Stimulated activated naive CD8-positive, alpha-beta T cell treated with anti-CD3 and anti-CD28 coated beads, Interleukin-15, Interleukin-2, amounts not matched to agents 100 ng/mL and 50 ng/mL, for 24 hours (primary cell): ENCODE results near the gene FAM107B.
A peak's percentile ranks its signal among the peaks of the same experiment; 100 is the strongest.

ENCODE experiments used
- H3K27ac Mint-ChIP-seq: one replicate; pipeline ENCODE4 v1.8.0; 2021; ENCODE audit warnings: mild to moderate bottlenecking, mixed read lengths
- H3K27me3 Mint-ChIP-seq: one replicate; pipeline ENCODE4 v1.8.0; 2021; ENCODE audit warnings: mixed read lengths
- H3K36me3 Mint-ChIP-seq: one replicate; pipeline ENCODE4 v1.8.0; 2021; ENCODE audit warnings: low read depth, mixed read lengths
- H3K4me1 Mint-ChIP-seq: one replicate; pipeline ENCODE4 v1.8.0; 2021; ENCODE audit warnings: low read depth, mixed read lengths
- H3K4me3 Mint-ChIP-seq: one replicate; pipeline ENCODE4 v1.8.0; 2021; ENCODE audit warnings: mild to moderate bottlenecking, mixed read lengths
- H3K9me3 Mint-ChIP-seq: one replicate; pipeline ENCODE4 v1.8.0; 2021; ENCODE audit warnings: mixed read lengths

FAM107B gene

DNA sequence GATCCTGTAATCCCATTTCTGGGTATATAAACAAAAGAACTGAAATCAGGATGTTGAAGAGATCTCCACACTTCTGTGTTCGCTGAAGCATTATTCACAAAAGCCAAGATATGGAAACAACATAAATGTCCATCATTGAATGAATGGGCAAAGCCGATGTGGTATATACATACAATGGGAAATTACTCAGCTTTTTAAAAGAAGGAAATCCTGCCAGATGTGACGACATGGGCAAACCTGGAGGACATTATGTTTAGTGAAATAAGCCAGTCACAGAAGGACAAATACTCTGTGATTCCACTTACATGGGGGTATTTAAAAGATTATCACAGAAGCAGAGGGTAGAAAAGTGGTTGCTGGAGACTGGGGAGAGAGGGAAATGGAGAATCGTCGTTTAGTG lies 23.9 kb upstream of the FAM107B start:
- Mint-ChIP-seq H3K9me3 (no peaks in the 10 kb centered on the region), H3K27me3 (no peaks in the 10 kb centered on the region), H3K4me1 (peaks cover 9% of the 10 kb centered on the region), H3K27ac (no peak overlapping the region), H3K4me3 (no peak overlapping the region), H3K36me3 (no peaks in the 10 kb centered on the region)

DNA sequence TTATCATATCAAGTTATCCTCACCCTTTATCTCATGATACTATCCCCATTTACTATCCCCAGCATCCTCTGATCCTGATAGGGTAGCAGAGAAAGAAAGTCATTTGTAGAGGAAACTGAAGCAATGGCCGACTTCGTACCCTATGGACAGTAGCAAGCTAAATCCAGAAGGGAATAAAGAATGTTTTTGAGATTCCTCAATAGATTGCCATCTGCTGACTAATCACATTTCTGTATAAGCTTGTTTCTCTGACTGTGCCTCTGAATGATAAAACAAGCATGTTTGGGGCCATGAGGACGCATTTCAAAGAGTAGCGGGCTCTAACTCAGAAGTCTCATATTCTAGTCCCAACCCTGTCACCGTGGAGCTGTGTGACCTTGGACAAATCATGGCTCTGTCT lies 13.2 kb upstream of the FAM107B start:
- H3K36me3 Mint-ChIP-seq = no peaks in the 10 kb centered on the region
- no peak overlapping the region for H3K27ac Mint-ChIP-seq
- peaks cover under 1% of the 10 kb centered on the region for H3K4me1 Mint-ChIP-seq
- H3K9me3 Mint-ChIP-seq = peaks cover 5% of the 10 kb centered on the region
- H3K27me3 Mint-ChIP-seq = no peaks in the 10 kb centered on the region
- H3K4me3 Mint-ChIP-seq = no peak overlapping the region

DNA sequence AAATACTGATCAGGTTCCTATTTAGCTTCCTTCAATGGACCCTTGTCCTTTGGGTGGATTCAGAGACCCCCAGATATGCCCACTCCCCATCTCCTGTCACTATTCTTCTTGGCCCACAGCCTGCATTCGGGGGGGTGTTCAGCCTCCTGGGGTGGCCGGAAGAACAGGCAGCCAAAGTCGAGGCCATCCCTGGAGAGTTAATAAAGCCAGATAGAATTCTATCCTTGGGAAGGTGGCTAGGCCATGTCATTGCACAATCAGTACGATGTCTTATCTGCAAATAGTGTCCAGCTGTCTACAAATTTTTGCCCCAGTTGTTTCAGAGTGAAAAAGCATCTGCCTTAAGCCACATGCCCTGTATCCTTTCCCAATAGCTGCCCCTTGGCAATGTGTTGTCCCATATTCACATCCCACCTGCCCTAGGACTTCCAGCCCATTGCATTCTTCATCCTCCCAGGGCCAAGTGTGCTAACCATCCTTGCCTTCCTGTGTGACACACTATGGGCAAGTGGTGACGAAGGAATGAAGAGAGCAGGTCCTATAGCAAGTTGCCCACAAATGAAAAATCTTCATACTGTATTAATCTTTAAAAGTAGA lies 9.9 kb upstream of the FAM107B start:
- H3K4me3 Mint-ChIP-seq = no peak overlapping the region
- no peaks in the 10 kb centered on the region for H3K36me3 Mint-ChIP-seq
- H3K9me3 Mint-ChIP-seq = peaks cover 5% of the 10 kb centered on the region
- H3K27me3 Mint-ChIP-seq = no peaks in the 10 kb centered on the region
- no peak overlapping the region for H3K27ac Mint-ChIP-seq
- peaks cover 13% of the 10 kb centered on the region for H3K4me1 Mint-ChIP-seq

DNA sequence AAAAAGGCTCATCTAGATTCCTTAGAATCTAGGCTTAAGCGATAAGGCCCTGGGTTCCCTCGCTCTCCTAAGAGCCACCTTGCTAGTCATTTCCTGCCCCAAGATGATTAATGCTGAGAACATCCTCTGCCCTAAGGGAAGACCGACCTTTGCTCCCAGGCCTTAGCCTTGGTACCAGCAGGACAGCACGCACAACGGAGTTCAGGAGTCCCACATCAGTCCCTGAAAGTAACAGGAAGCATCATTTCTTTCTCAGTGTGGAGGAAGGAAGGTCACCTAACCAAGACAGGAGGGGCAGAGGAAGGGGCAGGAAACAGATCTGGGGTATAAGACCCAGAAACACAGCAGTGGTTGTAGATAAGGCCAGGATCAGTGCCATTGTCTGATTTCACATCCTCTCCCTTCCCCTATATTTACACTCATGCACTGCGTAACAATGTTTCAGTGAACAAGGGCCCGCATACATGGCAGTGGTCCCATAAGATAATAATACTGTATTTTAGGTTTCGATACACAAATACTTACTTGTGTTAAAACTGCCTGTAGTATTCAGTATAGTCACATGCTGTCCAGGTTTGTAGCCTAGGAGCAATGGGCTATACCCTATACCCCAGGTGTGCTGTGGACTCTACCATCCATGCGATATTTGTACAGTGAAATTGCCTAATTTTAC lies 8.1 kb upstream of the FAM107B start:
- Mint-ChIP-seq H3K9me3 (peaks cover 5% of the 10 kb centered on the region), H3K27ac (no peak overlapping the region), H3K4me3 (no peak overlapping the region), H3K36me3 (no peaks in the 10 kb centered on the region), H3K4me1 (peaks cover 13% of the 10 kb centered on the region), H3K27me3 (no peaks in the 10 kb centered on the region)

GRCh38 chr10:14781763-14782162 lies 7.1 kb upstream of the FAM107B start:
- Mint-ChIP-seq H3K4me1 (peaks cover 13% of the 10 kb centered on the region), H3K27me3 (no peaks in the 10 kb centered on the region), H3K4me3 (no peak overlapping the region), H3K9me3 (peaks cover 5% of the 10 kb centered on the region), H3K36me3 (no peaks in the 10 kb centered on the region), H3K27ac (no peak overlapping the region)

DNA sequence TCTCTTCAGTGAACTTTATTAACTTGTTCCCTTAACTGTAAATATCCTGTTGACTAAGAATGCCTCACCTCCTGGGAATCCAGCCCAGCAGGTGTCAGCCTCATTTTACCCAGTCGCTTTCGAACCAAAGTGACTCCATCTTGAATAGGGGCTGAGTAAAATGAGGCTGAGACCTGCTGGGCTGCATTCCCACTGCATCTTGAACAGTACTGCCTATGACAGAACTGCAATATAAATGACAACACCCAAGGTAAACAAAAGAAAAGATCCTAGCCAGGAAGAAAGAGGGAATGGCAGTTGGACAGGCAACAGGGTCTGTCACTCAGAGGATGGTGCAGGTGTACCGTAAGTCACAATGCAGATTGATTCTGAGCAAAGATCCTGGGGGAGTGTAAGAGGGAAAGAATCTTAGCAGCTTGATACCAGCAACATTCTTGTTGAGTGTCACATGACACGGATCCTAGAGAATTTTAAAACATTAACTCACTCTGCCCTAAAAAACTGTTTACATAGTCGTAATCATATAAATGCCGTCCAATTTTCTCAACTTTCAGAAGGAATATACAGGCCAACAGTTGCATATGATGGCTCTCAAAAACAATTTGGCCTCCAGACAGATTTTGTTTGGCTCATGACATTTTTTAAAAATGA lies 4.4 kb upstream of the FAM107B start:
- no peak overlapping the region for H3K4me3 Mint-ChIP-seq
- H3K9me3 Mint-ChIP-seq = no peaks in the 10 kb centered on the region
- no peaks in the 10 kb centered on the region for H3K27me3 Mint-ChIP-seq
- no peaks in the 10 kb centered on the region for H3K36me3 Mint-ChIP-seq
- H3K4me1 Mint-ChIP-seq = peaks cover 13% of the 10 kb centered on the region
- no peak overlapping the region for H3K27ac Mint-ChIP-seq

DNA sequence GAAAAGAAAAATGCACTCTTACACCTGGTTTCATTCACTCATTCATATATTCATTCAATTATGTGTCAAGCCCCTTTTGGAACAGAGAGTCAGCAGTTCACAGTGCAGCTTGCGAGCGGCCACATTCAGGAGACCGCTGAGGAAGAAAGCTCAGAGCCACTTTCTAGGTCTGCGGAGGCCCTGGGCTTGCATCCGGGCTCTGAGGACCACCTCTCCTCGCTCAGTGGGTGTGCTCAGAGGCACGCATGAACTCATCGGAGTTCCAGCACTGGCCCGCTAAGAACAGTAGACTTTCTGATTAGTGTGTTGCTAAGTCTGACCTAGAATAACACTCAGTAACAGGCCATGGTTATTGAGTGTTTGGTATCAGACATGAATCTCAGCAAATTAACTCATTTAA lies 1.8 kb upstream of the FAM107B start:
- Mint-ChIP-seq H3K27ac (no peak overlapping the region), H3K36me3 (no peaks in the 10 kb centered on the region), H3K4me3 (no peak overlapping the region), H3K9me3 (no peaks in the 10 kb centered on the region), H3K4me1 (peaks cover under 1% of the 10 kb centered on the region), H3K27me3 (no peaks in the 10 kb centered on the region)

DNA sequence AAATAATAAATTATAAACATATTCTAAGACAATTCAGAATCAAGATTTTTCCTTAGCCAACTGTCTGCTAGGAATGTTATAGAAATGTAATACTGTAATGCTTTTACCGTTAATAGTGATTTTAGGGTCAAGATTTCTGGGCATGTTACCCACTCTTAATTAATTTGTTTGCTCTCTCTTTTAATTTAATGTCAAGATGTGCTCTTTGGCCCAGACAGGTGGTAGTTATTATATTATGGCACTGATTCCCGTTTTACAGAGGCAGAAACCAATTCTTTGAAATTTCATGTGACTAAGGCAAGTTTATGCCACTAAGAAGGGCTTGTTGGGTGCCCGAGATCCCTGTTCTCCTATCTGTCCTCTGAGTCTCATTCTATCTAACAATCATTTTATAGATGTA lies 959 bp upstream of the FAM107B start:
- Mint-ChIP-seq H3K9me3 (no peaks in the 10 kb centered on the region), H3K4me3 (no peak overlapping the region), H3K36me3 (no peaks in the 10 kb centered on the region), H3K27ac (no peak overlapping the region), H3K4me1 (no peaks in the 10 kb centered on the region), H3K27me3 (no peaks in the 10 kb centered on the region)

GRCh38 chr10:14774214-14774580 lies 500 bp downstream of the FAM107B start:
- H3K36me3 Mint-ChIP-seq = no peaks in the 10 kb centered on the region
- no peaks in the 10 kb centered on the region for H3K9me3 Mint-ChIP-seq
- H3K27ac Mint-ChIP-seq = no peak overlapping the region
- H3K4me1 Mint-ChIP-seq = no peaks in the 10 kb centered on the region
- H3K4me3 Mint-ChIP-seq = no peak overlapping the region
- no peaks in the 10 kb centered on the region for H3K27me3 Mint-ChIP-seq

DNA sequence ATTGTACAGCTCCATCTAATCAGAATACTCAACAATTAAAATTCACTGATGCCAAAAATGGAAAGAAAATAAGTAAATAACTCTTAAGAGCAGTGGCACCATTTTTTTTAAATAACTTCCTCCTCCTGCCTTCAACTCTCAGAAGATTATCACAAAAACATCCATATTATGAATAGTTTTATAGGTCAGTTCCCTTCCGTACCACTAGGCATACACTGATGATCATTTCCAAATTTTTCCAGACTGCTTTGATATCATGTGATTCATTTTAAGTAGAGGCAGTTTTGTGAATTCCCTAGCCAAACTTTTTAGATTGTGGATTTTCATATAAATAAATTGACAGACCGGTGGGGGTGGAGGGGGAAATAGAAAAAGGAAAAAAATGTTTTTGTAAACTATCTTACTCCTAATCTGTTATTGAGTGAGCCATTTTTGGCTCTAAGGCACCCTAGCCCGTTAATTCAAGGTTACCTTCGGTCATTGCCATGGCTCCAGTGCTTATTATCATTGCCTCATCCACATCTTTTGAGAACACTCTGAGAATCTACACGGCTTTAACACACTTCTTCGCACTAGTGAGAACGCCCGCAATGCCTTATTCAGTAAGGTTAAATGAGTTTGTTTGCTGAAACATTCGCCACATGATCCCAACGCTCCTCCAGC lies 1.0 kb downstream of the FAM107B start:
- no peaks in the 10 kb centered on the region for H3K27me3 Mint-ChIP-seq

GRCh38 chr10:14772399-14772798 lies 2.3 kb downstream of the FAM107B start:
- Mint-ChIP-seq H3K27me3 (no peaks in the 10 kb centered on the region), H3K9me3 (no peaks in the 10 kb centered on the region), H3K36me3 (no peaks in the 10 kb centered on the region), H3K27ac (no peak overlapping the region), H3K4me3 (no peak overlapping the region), H3K4me1 (no peaks in the 10 kb centered on the region)

More for the DNA sequence above, 1.0 kb downstream of the FAM107B start:
- Mint-ChIP-seq H3K9me3 (no peaks in the 10 kb centered on the region), H3K36me3 (no peaks in the 10 kb centered on the region), H3K27ac (peak overlapping the region; percentile 19), H3K4me3 (no peak overlapping the region), H3K4me1 (no peaks in the 10 kb centered on the region)

- Mint-ChIP-seq H3K27me3 (no peaks in the 10 kb centered on the region), H3K9me3 (no peaks in the 10 kb centered on the region), H3K27ac (no peak overlapping the region), H3K36me3 (no peaks in the 10 kb centered on the region), H3K4me3 (no peak overlapping the region), H3K4me1 (no peaks in the 10 kb centered on the region)
These were observed 3.8 kb downstream of the FAM107B start for GRCh38 chr10:14770927-14771326.

- no peaks in the 10 kb centered on the region for H3K9me3 Mint-ChIP-seq
- H3K4me1 Mint-ChIP-seq = peaks cover 4% of the 10 kb centered on the region
- no peaks in the 10 kb centered on the region for H3K36me3 Mint-ChIP-seq
- H3K27ac Mint-ChIP-seq = no peak overlapping the region
- no peak overlapping the region for H3K4me3 Mint-ChIP-seq
- H3K27me3 Mint-ChIP-seq = no peaks in the 10 kb centered on the region
These were observed 13.3 kb downstream of the FAM107B start for GRCh38 chr10:14761372-14761771.

- no peak overlapping the region for H3K27ac Mint-ChIP-seq
- no peaks in the 10 kb centered on the region for H3K36me3 Mint-ChIP-seq
These were observed 15.6 kb downstream of the FAM107B start for GRCh38 chr10:14758994-14759664.

DNA sequence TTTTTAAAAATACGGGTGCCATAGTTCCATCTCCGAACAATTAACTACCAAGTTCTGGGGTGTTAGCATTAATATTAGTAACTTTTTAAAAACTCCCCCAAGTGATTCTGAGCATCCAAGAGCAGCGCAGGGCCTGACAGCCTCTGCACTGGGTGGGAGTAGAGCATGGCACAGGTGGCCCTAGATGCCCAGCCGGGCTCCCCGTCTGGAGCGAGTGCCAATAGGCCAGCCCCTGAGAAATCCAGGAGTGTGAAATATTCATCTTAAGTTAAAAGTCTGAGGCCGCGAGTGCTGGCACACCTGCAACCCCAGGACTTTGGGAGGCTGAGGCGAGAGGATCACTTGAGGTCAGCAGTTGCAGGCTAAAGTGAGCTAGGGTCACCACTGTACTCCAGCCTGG lies 16.2 kb downstream of the FAM107B start:
- H3K27ac Mint-ChIP-seq = no peak overlapping the region
- H3K27me3 Mint-ChIP-seq = no peaks in the 10 kb centered on the region

More at GRCh38 chr10:14758994-14759664, 15.6 kb downstream of the FAM107B start:
- Mint-ChIP-seq H3K27me3 (no peaks in the 10 kb centered on the region), H3K4me1 (peaks cover 4% of the 10 kb centered on the region), H3K9me3 (no peaks in the 10 kb centered on the region), H3K4me3 (no peak overlapping the region)

More for the DNA sequence above, 16.2 kb downstream of the FAM107B start:
- H3K4me3 Mint-ChIP-seq = no peak overlapping the region
- no peaks in the 10 kb centered on the region for H3K36me3 Mint-ChIP-seq
- H3K4me1 Mint-ChIP-seq = peaks cover 4% of the 10 kb centered on the region
- H3K9me3 Mint-ChIP-seq = no peaks in the 10 kb centered on the region
